K562 (cell line): ENCODE measurements around the gene CAPN12. TPM values are rescaled to one million over a fixed set of nuclear protein-coding genes. Genes with fewer than 3 reads are reported as not detected.
"Not testable (repeated sequence)": the region's sequence is repeated elsewhere in the genome, so short reads cannot be mapped to it uniquely, and the experiment has no call there.

ENCODE experiments used
- ATAC-seq: fragments of 200-7000 bp; cut with Tn5 transposase; 3 replicates; pipeline ENCODE4 v1.9.1; 2020; ENCODE audit warnings: moderate library complexity
- BruUV-seq: library from RNA; stranded (reverse); fragments of 400-500 nt; replicated peaks from 2 replicates; lab custom pipeline; 2021; lab: Mats Ljungman, UMichigan
- CTCF ChIA-PET: fragments of 300-600 bp; formaldehyde crosslinking; extraction: SDS; loops from one replicate; lab custom pipeline; 2021; ENCODE audit warnings: low intra/inter-chr PET ratio; lab: Yijun Ruan, JAX
- POLR2A ChIA-PET: fragments of 300-600, 350-650 bp; sonication (Branson Sonifier 250); formaldehyde crosslinking; extraction: SDS; loops from one replicate; lab custom pipeline; 2021; ENCODE audit warnings: antibody characterized with exemption, inconsistent platforms; lab: Yijun Ruan, JAX
- DNase-seq, 4 experiments: peaks; one replicate each; pipeline versions ENCODE4 v3.0.0 to v3.0.0-alpha.2; 2011 to 2018; ENCODE audit warnings: low spot score in 3 of 4, mixed read lengths in 3 of 4; ENCODE audit errors: extremely low read depth in 1 of 4
- FAIRE-seq: peaks from 2 replicates; lab custom pipeline; 2011; peaks lifted over from hg19 to GRCh38; lab: Jason Lieb, UNC
- H2AFZ ChIP-seq: 2 replicates; pipeline ENCODE4 v1.6.0; 2011; ENCODE audit warnings: low read depth, low read length, control low read depth, inconsistent platforms
- H3K27ac ChIP-seq: fragments of 200-600 bp; 3 replicates; pipeline ENCODE4 v1.8.0; 2011; ENCODE audit warnings: low read depth, mild to moderate bottlenecking, control low read depth, inconsistent platforms, low read length, moderate library complexity, mixed read lengths; ENCODE audit errors: extremely low read depth
- H3K27me3 ChIP-seq, 2 experiments: fragments of 300-600 bp in 1 of 2; 2 replicates in 1 of 2; 3 replicates in 1 of 2; pipeline versions ENCODE4 v1.6.0 to v1.8.0; 2011; ENCODE audit warnings: inconsistent platforms in 2 of 2, low read length in 2 of 2, mild to moderate bottlenecking in 1 of 2, mixed read lengths in 1 of 2, moderate library complexity in 1 of 2; ENCODE audit not compliant: control insufficient read depth in 2 of 2, insufficient read depth in 2 of 2
- H3K36me3 ChIP-seq: fragments of 300-600 bp; 3 replicates; pipeline ENCODE4 v1.8.0; 2011; ENCODE audit warnings: mild to moderate bottlenecking, low read length, inconsistent platforms; ENCODE audit not compliant: control insufficient read depth, insufficient read depth
- H3K4me1 ChIP-seq, 2 experiments: fragments of 200-600 bp in 1 of 2; replicated peaks in 1 of 2; 2 replicates in 1 of 2; 3 replicates in 1 of 2; pipeline versions ENCODE4 v1.5.1 to v1.8.0; 2011; ENCODE audit warnings: inconsistent platforms in 2 of 2, low read length in 2 of 2, mild to moderate bottlenecking in 1 of 2, mixed read lengths in 1 of 2, moderate library complexity in 1 of 2; ENCODE audit not compliant: control insufficient read depth in 2 of 2, insufficient read depth in 2 of 2
- H3K4me2 ChIP-seq: 2 replicates; pipeline ENCODE4 v1.6.1; 2011; ENCODE audit warnings: low read length, control low read depth, inconsistent platforms, mixed read lengths; ENCODE audit not compliant: insufficient read depth
- H3K4me3 ChIP-seq: fragments of 200-600 bp; sonication (generic), shearing (Covaris generic); 2 replicates; pipeline ENCODE4 v1.5.1; 2016; ENCODE audit warnings: control low read depth, inconsistent platforms
- H3K79me2 ChIP-seq: fragments of 200-600 bp; 3 replicates; pipeline ENCODE4 v1.8.0; 2011; ENCODE audit warnings: low read length, inconsistent platforms; ENCODE audit not compliant: control insufficient read depth, insufficient read depth
- H3K9ac ChIP-seq, 2 experiments: 2 replicates each; pipeline versions ENCODE4 v1.6.0 to v1.6.1; 2011; ENCODE audit warnings: low read depth in 2 of 2, low read length in 2 of 2, control low read depth in 1 of 2, inconsistent platforms in 1 of 2, mild to moderate bottlenecking in 1 of 2, mixed read lengths in 1 of 2; ENCODE audit not compliant: insufficient read depth in 1 of 2
- H3K9me1 ChIP-seq: one replicate; pipeline ENCODE4 v1.6.0; 2011; ENCODE audit warnings: inconsistent platforms, mild to moderate bottlenecking, low read length, moderate library complexity; ENCODE audit not compliant: control insufficient read depth, insufficient read depth
- H3K9me3 ChIP-seq: replicated peaks from 2 replicates; pipeline ENCODE4 v1.5.1; 2011; ENCODE audit warnings: low read depth, low read length, inconsistent platforms; ENCODE audit not compliant: control insufficient read depth, insufficient read depth
- H4K20me1 ChIP-seq: replicated peaks from 2 replicates; pipeline ENCODE4 v1.6.1; 2011; ENCODE audit warnings: low read length, inconsistent platforms, mixed read lengths; ENCODE audit not compliant: control insufficient read depth, insufficient read depth
- HNRNPK ChIP-seq: fragments of 200-400 bp; formaldehyde crosslinking; IDR thresholded peaks from one replicate; pipeline ENCODE4 v1.6.1; 2018; ENCODE audit warnings: mild to moderate bottlenecking, low read depth, low read length; ENCODE audit not compliant: poor library complexity, severe bottlenecking
- PCBP2 ChIP-seq: fragments of 200-400 bp; formaldehyde crosslinking; IDR thresholded peaks from 2 replicates; pipeline ENCODE4 v1.6.1; 2018; ENCODE audit warnings: low read length, low read depth, mild to moderate bottlenecking, moderate library complexity; ENCODE audit not compliant: poor library complexity, severe bottlenecking
- ZNF316 ChIP-seq: fragments of 450-650 bp; IDR thresholded peaks from 2 replicates; pipeline ENCODE4 v1.6.1; 2016
- WGBS: fragments of 100-300 bp; shearing (Covaris generic); methylation state at CpG from one replicate; pipeline ENCODE4 v1.1.6; 2016; ENCODE audit warnings: low coverage, mixed read lengths; ENCODE audit not compliant: insufficient coverage; ENCODE audit errors: missing lambda C conversion rate; 5-methylcytosine and 5-hydroxymethylcytosine counted together
- in situ Hi-C: fragments of 300-500 bp; cut with MboI; formaldehyde crosslinking; loops from 4 replicates; pipeline ENCODE4 v1.15.0; 2018; ENCODE audit warnings: inconsistent platforms, mixed read lengths
- intact Hi-C: fragments of 100-400 bp; cut with micrococcal nuclease; formaldehyde crosslinking; loops from 2 replicates; pipeline ENCODE4 v1.14.2; 2022
- polyA plus RNA-seq, 8 experiments: library from polyadenylated mRNA; depleted of rRNA in 4 of 8; stranded (reverse) in 5 of 8; unstranded in 3 of 8; fragments of >200 nt; fragmentation: Nextera tagmentation in 2 of 8; fragmentation: Illumina TruSeq in 1 of 8; extraction: Ambion mirVana in 2 of 8; extraction: Trizol in 1 of 8; gene quantifications; 2 replicates each; pipeline versions ENCODE4 v1.2.1 to v1.2.3, GENCODE V29; 2011 to 2014; ENCODE audit warnings: inconsistent platforms in 1 of 8, missing spikeins in 1 of 8
- total RNA-seq, 7 experiments: library from RNA; depleted of rRNA in 6 of 7; stranded (reverse); fragments of >200 nt in 6 of 7; fragmentation: Illumina TruSeq in 2 of 7; extraction: Trizol in 2 of 7; gene quantifications; 2 replicates each; pipeline versions ENCODE4 v1.2.1 to v1.2.3, GENCODE V29; 2011 to 2021; ENCODE audit warnings: low replicate concordance in 1 of 7

CAPN12 gene
- total and polyA plus RNA-seq, 9 of the 15 experiments (the other 6 are each of a cell fraction or from before 2014, with no cell fraction given), result 0.83 to 7.0 (median 1.6) TPM

DNA sequence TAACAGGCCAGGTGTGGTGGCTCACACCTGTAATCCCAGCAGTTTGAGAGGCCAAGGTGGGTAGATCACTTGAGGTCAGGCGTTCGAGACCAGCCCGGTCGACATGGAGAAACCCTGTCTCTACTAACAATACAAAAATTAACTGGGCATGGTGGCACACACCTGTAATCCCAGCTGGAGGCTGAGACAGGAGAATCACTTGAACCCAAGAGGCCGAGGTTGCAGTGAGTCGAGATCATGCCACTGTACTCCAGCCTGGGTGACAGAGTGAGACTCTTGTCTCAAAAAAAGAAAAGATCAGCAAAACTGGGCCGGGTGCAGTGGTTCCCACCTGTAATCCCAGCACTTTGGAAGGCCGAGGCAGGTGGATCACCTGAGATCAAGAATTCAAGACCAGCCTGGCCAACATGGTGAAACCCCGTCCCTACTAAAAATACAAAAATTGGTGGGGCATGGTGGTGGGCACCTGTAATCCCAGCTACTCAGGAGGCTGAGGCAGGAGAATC lies 17.7 kb upstream of the CAPN12 start:
- FAIRE-seq, H3K9ac ChIP-seq, H3K4me3 ChIP-seq, H3K4me2 ChIP-seq, H3K4me1 ChIP-seq, CTCF ChIA-PET: not testable (repeated sequence)
- POLR2A ChIA-PET, result interaction anchor here (0.6 kb wide), 1 partner anchor 82 kb away, joined by 3 read pairs; no protein-coding TSS in a partner anchor
- peak; percentile 37; the same call in 1 of the 2 replicates for TF ChIP-seq ZNF316
- TF ChIP-seq, all 486 proteins: peak for 1; not testable (repeated sequence) for 485
- H4K20me1 ChIP-seq, H3K27me3 ChIP-seq, in situ Hi-C loops, H3K79me2 ChIP-seq, H2AFZ ChIP-seq, H3K36me3 ChIP-seq, BruUV-seq, ATAC-seq, H3K9me3 ChIP-seq, intact Hi-C loops, H3K9me1 ChIP-seq, H3K27ac ChIP-seq, DNase-seq: not testable (repeated sequence)
- WGBS, result 62% methylated on average over 9 of the region's 9 CpGs

DNA sequence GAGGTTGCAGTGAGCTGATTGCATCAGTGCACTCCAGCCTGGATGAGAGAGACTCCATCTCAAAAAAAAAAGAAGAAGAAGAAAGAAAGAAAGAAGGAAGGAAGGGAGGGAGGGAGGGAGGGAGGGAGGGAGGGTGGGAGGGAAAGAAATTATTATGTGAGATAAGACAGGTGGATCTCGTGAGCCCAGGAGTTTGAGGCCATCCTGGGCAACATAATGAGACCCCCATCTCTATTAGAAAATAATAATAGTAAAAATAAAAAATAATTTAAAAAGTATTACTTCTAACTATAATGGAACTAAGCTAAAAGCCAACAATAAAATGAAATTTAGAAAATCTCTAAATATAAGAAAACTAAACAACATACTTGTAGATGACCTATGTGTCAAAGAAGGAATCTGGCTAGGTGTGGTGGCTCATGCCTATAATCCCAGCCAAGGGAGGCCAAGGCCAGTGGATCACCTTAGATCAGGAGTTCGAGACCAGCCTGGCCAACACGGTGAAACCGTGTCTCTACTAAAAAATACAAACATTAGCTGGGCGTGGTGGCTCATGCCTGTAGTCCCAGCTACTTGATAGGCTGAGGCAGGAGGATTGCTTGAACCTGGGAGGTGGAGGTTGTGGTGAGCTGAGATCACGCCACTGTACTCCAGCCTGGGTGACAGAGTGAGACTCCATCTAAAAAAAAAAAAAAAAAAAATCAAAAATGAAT lies 16.7 kb upstream of the CAPN12 start:
- H3K9me3 ChIP-seq, ATAC-seq, H3K4me1 ChIP-seq, H3K4me2 ChIP-seq, in situ Hi-C loops, H2AFZ ChIP-seq, CTCF ChIA-PET, H3K27ac ChIP-seq, H3K9me1 ChIP-seq, H3K4me3 ChIP-seq, H3K36me3 ChIP-seq, H4K20me1 ChIP-seq, DNase-seq, intact Hi-C loops, H3K79me2 ChIP-seq, H3K27me3 ChIP-seq, FAIRE-seq, H3K9ac ChIP-seq, BruUV-seq: not testable (repeated sequence)
- POLR2A ChIA-PET, result interaction anchor here (0.6 to 1.0 kb wide), 5 partner anchors 11 to 88 kb away, joined by 3 to 4 read pairs (median 3); no protein-coding TSS in a partner anchor
- peak; percentile 78 for TF ChIP-seq HNRNPK
- TF ChIP-seq PCBP2, result peak; percentile 93
- WGBS, result 44% methylated on average over 6 of the region's 6 CpGs
